GM10847 (cell line): ENCODE results near the gene OVOL2.

Experiments used
- POLR2A ChIP-seq: IDR thresholded peaks from 2 replicates; pipeline ENCODE4 v1.6.1; 2011; ENCODE audit not compliant: insufficient read length; ENCODE audit errors: extremely low read depth

The OVOL2 gene

GRCh38 chr20:18057101-18057993 is at the start of gene OVOL2:
Gene OVOL2 (minus strand): TSS chr20:18057916. CDS start chr20:18057634, 282 bp downstream.
- no peak for TF ChIP-seq POLR2A

- TF ChIP-seq POLR2A = no peak
Measured at GRCh38 chr20:18103497-18103896, 45.8 kb upstream of the OVOL2 start.

GRCh38 chr20:18101125-18101810 is 43.6 kb upstream of the OVOL2 start:
- TF ChIP-seq POLR2A = no peak

- TF ChIP-seq POLR2A = no peak
Measured at GRCh38 chr20:18094191-18094590, 36.5 kb upstream of the OVOL2 start.

GRCh38 chr20:18093388-18093787 is 35.7 kb upstream of the OVOL2 start:
- TF ChIP-seq POLR2A = no peak

- no peak for TF ChIP-seq POLR2A
Measured at GRCh38 chr20:18092890-18093289, 35.2 kb upstream of the OVOL2 start.

- TF ChIP-seq POLR2A = no peak
Measured at GRCh38 chr20:18091623-18092022, 33.9 kb upstream of the OVOL2 start.

GRCh38 chr20:18090477-18090876 is 32.8 kb upstream of the OVOL2 start:
- no peak for TF ChIP-seq POLR2A

- no peak for TF ChIP-seq POLR2A
Measured at GRCh38 chr20:18090044-18090443, 32.3 kb upstream of the OVOL2 start.

GRCh38 chr20:18087054-18087453 is 29.3 kb upstream of the OVOL2 start:
- TF ChIP-seq POLR2A = no peak

- no peak for TF ChIP-seq POLR2A
Measured at GRCh38 chr20:18079756-18080353, 22.1 kb upstream of the OVOL2 start.

- TF ChIP-seq POLR2A = no peak
Measured at GRCh38 chr20:18077157-18077556, 19.4 kb upstream of the OVOL2 start.

GRCh38 chr20:18072532-18072931 is 14.8 kb upstream of the OVOL2 start:
- no peak for TF ChIP-seq POLR2A

- TF ChIP-seq POLR2A = no peak
Measured at GRCh38 chr20:18066421-18067333, 9.0 kb upstream of the OVOL2 start.

GRCh38 chr20:18063676-18064075 is 6.0 kb upstream of the OVOL2 start:
- TF ChIP-seq POLR2A = no peak
